PC-9 (cell line): ENCODE results near the gene DUS2.

Experiments
- CTCF ChIP-seq: fragments of 200-600 bp; sonication (generic); conservative IDR thresholded peaks from 2 replicates; pipeline ENCODE4 v1.6.1; 2017; ENCODE audit warnings: mixed run types, antibody characterized with exemption, mild to moderate bottlenecking, moderate library complexity
- EZH2 ChIP-seq: fragments of 200-600 bp; sonication (generic); IDR thresholded peaks from 2 replicates; pipeline ENCODE4 v1.8.0; 2017; ENCODE audit warnings: antibody characterized with exemption, low read depth

DNA sequence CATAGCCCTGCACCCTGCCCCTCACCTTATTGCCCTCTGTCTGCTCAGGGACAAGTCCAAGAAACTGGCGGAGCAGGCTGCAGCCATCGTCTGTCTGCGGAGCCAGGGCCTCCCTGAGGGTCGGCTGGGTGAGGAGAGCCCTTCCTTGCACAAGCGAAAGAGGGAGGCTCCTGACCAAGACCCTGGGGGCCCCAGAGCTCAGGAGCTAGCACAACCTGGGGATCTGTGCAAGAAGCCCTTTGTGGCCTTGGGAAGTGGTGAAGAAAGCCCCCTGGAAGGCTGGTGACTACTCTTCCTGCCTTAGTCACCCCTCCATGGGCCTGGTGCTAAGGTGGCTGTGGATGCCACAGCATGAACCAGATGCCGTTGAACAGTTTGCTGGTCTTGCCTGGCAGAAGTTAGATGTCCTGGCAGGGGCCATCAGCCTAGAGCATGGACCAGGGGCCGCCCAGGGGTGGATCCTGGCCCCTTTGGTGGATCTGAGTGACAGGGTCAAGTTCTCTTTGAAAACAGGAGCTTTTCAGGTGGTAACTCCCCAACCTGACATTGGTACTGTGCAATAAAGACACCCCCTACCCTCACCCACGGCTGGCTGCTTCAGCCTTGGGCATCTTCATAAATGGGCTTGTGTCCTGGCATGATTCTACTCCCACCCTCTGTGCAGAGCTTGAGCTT is 55.8 kb downstream of the DUS2 start:
- TF ChIP-seq CTCF: no peak
- no peak for TF ChIP-seq EZH2
